Activated CD8-positive, alpha-beta T cell treated with anti-CD3 and anti-CD28 coated beads for 36 hours (primary cell): ENCODE results near the gene JADE2. TPM values are rescaled to one million over a fixed set of nuclear protein-coding genes. Genes with fewer than 3 reads are reported as not detected.
A peak's percentile ranks its signal among the peaks of the same experiment; 100 is the strongest.

Experiments
- ATAC-seq: fragments of 200-7000 bp; cut with Tn5 transposase; one replicate; pipeline ENCODE4 v1.10.0; 2021; ENCODE audit warnings: mild to moderate bottlenecking, moderate library complexity
- CTCF ChIA-PET: fragments of 350-600 bp; sonication (Branson Sonifier 250); formaldehyde crosslinking; loops from one replicate; lab custom pipeline; 2021; ENCODE audit warnings: antibody characterized with exemption; lab: Charles Lee
- POLR2A ChIA-PET: fragments of 350-600 bp; sonication (Branson Sonifier 250); formaldehyde crosslinking; loops from one replicate; lab custom pipeline; 2021; ENCODE audit warnings: antibody characterized with exemption; lab: Charles Lee
- DNase-seq: peaks from one replicate; pipeline ENCODE4 v3.0.0-alpha.2; 2020
- H3K27ac Mint-ChIP-seq: one replicate; pipeline ENCODE4 v1.8.0; 2021; ENCODE audit warnings: mild to moderate bottlenecking, mixed read lengths
- H3K27me3 Mint-ChIP-seq: one replicate; pipeline ENCODE4 v1.8.0; 2021; ENCODE audit warnings: mixed read lengths
- H3K36me3 Mint-ChIP-seq: one replicate; pipeline ENCODE4 v1.8.0; 2021; ENCODE audit warnings: low read depth, mixed read lengths
- H3K4me1 Mint-ChIP-seq: one replicate; pipeline ENCODE4 v1.8.0; 2021; ENCODE audit warnings: low read depth, mixed read lengths
- H3K4me3 Mint-ChIP-seq: one replicate; pipeline ENCODE4 v1.8.0; 2021; ENCODE audit warnings: mild to moderate bottlenecking, moderate library complexity, mixed read lengths
- H3K9me3 Mint-ChIP-seq: one replicate; pipeline ENCODE4 v1.8.0; 2021; ENCODE audit warnings: mixed read lengths
- CTCF ChIP-seq: fragments of 200-600 bp; IDR thresholded peaks from one replicate; pipeline ENCODE4 v1.8.0; 2022; ENCODE audit warnings: antibody characterized with exemption, mild to moderate bottlenecking
- intact Hi-C: fragments of 100-400 bp; cut with micrococcal nuclease; formaldehyde crosslinking; loops from one replicate; pipeline ENCODE4 v1.10.0; 2022
- total RNA-seq, 2 experiments: library from RNA; stranded (reverse); gene quantifications; one replicate each; pipeline ENCODE4 v1.2.3, GENCODE V29; 2021

JADE2 gene
- total RNA-seq, 2 experiments from 2014 or later, result 58.7 to 61.2 TPM

DNA sequence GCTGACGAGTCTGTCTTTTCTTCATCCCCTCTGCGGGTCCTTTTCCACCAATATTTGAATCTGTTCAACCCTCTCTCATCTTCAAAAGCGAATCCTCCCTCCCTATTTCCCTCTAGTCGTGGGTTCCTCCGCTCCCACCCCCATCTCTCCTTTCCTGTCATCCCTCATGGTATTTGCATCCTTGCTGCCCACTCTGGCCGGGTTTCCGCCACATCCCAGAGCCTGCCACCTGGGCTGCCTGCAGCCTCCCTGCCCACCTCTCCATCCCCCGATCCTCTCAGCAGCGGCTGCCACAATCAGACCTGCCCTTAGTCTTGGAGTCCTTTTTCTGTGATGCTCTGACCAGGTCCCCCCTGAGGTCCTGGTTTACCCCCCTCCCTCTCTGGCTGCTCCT lies 44.9 kb downstream of the JADE2 start:
- ChIA-PET POLR2A (no interaction called here), CTCF (interaction anchor here (1.0 kb wide), 1 partner anchor 17 kb away, joined by 4 read pairs; no protein-coding TSS in a partner anchor)
- Mint-ChIP-seq H3K36me3 (peaks cover 28% of the 10 kb centered on the region), H3K27ac (peak overlapping the region; percentile 77), H3K4me3 (no peak overlapping the region), H3K4me1 (peaks cover 8% of the 10 kb centered on the region), H3K9me3 (no peaks in the 10 kb centered on the region), H3K27me3 (no peaks in the 10 kb centered on the region)
- DNase-seq, result no peak
- intact Hi-C loops, result no loop called here
- no peak for ATAC-seq
- no peak for TF ChIP-seq CTCF

GRCh38 chr5:134570886-134571285 lies 45.4 kb downstream of the JADE2 start:
- no peak for TF ChIP-seq CTCF
- Mint-ChIP-seq H3K27ac (peak overlapping the region; percentile 77), H3K27me3 (no peaks in the 10 kb centered on the region), H3K9me3 (no peaks in the 10 kb centered on the region), H3K4me1 (peaks cover 8% of the 10 kb centered on the region), H3K36me3 (peaks cover 27% of the 10 kb centered on the region), H3K4me3 (no peak overlapping the region)
- intact Hi-C loops, result no loop called here
- ChIA-PET CTCF (interaction anchor here (0.8 kb wide), 1 partner anchor 11 kb away, joined by 3 read pairs; no protein-coding TSS in a partner anchor), POLR2A (no interaction called here)
- no peak for DNase-seq
- no peak for ATAC-seq

DNA sequence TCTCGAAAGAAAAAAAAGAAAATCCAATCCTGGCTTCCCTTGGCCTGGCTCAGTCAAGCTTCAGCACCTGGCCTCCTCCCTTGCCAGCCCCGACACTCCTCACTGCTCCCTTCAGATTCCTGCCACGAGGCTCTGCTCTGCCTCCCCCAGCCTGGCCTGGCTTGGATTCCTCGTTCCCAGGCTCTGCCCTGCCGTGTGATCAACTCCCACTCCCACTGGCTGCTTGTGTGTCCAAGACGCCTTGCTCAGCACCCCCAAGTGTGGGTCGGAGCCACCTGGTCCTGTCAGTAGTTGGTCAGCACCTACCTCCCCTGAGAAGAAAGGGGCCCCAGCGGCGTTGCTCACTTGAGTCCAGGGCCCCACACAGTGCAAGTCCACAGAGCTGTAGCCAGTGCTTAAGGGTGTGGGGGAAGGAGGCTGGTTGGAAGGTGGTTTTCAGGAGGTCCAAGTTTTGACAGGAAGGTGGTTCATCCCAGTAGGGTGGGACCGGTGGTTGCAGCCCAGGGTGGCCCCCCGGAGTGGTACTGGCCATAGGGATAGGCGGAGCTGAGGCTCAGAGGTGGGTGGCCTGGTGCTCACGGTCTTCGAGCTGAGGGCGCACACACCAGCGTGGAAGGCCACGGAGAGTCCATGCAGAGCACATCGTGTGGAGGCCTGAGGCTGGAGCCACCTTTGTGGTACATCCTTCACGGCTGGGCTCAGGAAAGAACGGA lies 46.4 kb downstream of the JADE2 start:
- no peak overlapping the region for H3K4me3 Mint-ChIP-seq
- H3K27ac Mint-ChIP-seq, result peak overlapping the region; percentile 71
- ChIA-PET CTCF (interaction anchor here (0.6 to 1.4 kb wide), 2 partner anchors 14 to 44 kb away, joined by 3 to 6 read pairs; no protein-coding TSS in a partner anchor), POLR2A (interaction anchor here (0.6 kb wide), 1 partner anchor 1996 kb away, joined by 3 read pairs; no protein-coding TSS in a partner anchor)
- H3K27me3 Mint-ChIP-seq, result no peaks in the 10 kb centered on the region
- H3K9me3 Mint-ChIP-seq, result no peaks in the 10 kb centered on the region
- DNase-seq, result no peak
- peaks cover 25% of the 10 kb centered on the region for H3K36me3 Mint-ChIP-seq
- no peak for TF ChIP-seq CTCF
- peaks cover 8% of the 10 kb centered on the region for H3K4me1 Mint-ChIP-seq
- ATAC-seq, result no peak
- intact Hi-C loops, result no loop called here

DNA sequence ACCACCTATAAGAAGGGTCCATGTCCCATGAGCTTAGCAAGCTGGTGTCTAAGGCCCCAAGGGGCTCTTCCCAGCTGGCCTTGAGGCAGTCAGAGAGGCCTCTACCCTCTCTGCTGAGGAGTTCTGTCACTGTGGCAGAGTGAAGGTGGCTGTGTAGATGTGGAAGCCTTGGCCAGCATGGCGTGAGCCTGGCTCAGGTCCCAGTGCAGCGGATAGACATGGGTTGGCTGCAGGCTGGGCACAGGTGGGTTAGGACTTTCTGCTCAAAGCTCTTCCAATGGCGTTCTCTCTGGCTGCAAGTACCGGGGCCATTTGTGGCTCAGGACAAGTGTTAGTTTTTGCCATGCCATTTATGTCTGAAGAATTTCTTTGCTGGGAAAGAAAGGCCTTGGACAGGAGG lies 47.3 kb downstream of the JADE2 start:
- intact Hi-C loops, result no loop called here
- DNase-seq (no peak), ATAC-seq (no peak)
- H3K27ac Mint-ChIP-seq, result peak overlapping the region; percentile 27
- H3K4me1 Mint-ChIP-seq, result peaks cover 10% of the 10 kb centered on the region
- peaks cover 23% of the 10 kb centered on the region for H3K36me3 Mint-ChIP-seq
- POLR2A ChIA-PET, result no interaction called here
- H3K9me3 Mint-ChIP-seq, result no peaks in the 10 kb centered on the region
- no peaks in the 10 kb centered on the region for H3K27me3 Mint-ChIP-seq
- TF ChIP-seq CTCF, result no peak
- H3K4me3 Mint-ChIP-seq, result no peak overlapping the region
- CTCF ChIA-PET, result interaction anchor here (0.7 to 1.4 kb wide), 2 partner anchors 45 to 161 kb away, joined by 3 to 6 read pairs; partner anchors contain the start of gene CDKN2AIPNL

GRCh38 chr5:134574521-134574920 lies 49.1 kb downstream of the JADE2 start:
- ChIA-PET CTCF (interaction anchor here (1.1 to 2.1 kb wide), 2 partner anchors 13 to 48 kb away, joined by 4 to 8 read pairs; no protein-coding TSS in a partner anchor), POLR2A (no interaction called here)
- Mint-ChIP-seq H3K4me1 (peaks cover 6% of the 10 kb centered on the region), H3K27ac (peak overlapping the region; percentile 3), H3K4me3 (no peak overlapping the region), H3K36me3 (peaks cover 23% of the 10 kb centered on the region), H3K27me3 (no peaks in the 10 kb centered on the region), H3K9me3 (no peaks in the 10 kb centered on the region)
- intact Hi-C loops, result no loop called here
- no peak for DNase-seq
- no peak for ATAC-seq
- TF ChIP-seq CTCF, result no peak
